HepG2 (cell line): Measurements from ENCODE around the gene RUVBL2. TPM values are rescaled to one million over a fixed set of nuclear protein-coding genes. Genes with fewer than 3 reads are reported as not detected.
A peak's percentile ranks its signal among the peaks of the same experiment; 100 is the strongest.

Experiments used
- BHLHE40 ChIP-seq: IDR thresholded peaks from 2 replicates; pipeline ENCODE4 v1.6.1; 2011; ENCODE audit warnings: low read length, improper control_type of control experiment
- CBFB ChIP-seq: sonication (generic); formaldehyde crosslinking; IDR thresholded peaks from 2 replicates; pipeline ENCODE4 v1.4.0; 2020; ENCODE audit warnings: missing genetic modification reagents
- GATA4 ChIP-seq: sonication (generic); IDR thresholded peaks from 2 replicates; pipeline ENCODE4 v1.6.1; 2016; ENCODE audit warnings: antibody characterized with exemption, low read depth, borderline replicate concordance
- KDM5B ChIP-seq: sonication (generic); formaldehyde crosslinking; IDR thresholded peaks from 2 replicates; pipeline ENCODE4 v1.4.0; 2020; ENCODE audit warnings: missing genetic modification reagents, mild to moderate bottlenecking, borderline replicate concordance
- KLF11 ChIP-seq: IDR thresholded peaks from 2 replicates; pipeline ENCODE4 v1.6.1; 2016; ENCODE audit warnings: missing compliant biosample characterization
- LCORL ChIP-seq, 2 experiments: fragments of 450-650 bp in 1 of 2; sonication (generic) in 1 of 2; formaldehyde crosslinking in 1 of 2; IDR thresholded peaks; 2 replicates each; pipeline versions ENCODE4 v1.5.0 to v1.6.1; 2017 to 2020; ENCODE audit warnings: antibody characterized with exemption in 1 of 2, missing genetic modification reagents in 1 of 2
- NR2F1 ChIP-seq, 2 experiments: fragments of 450-650 bp in 1 of 2; formaldehyde crosslinking in 1 of 2; IDR thresholded peaks; 2 replicates each; pipeline versions ENCODE4 v1.5.0 to v1.6.1; 2016 to 2020; ENCODE audit warnings: mild to moderate bottlenecking in 1 of 2, missing compliant biosample characterization in 1 of 2, missing genetic modification reagents in 1 of 2, moderate library complexity in 1 of 2
- RARG ChIP-seq: sonication (generic); formaldehyde crosslinking; IDR thresholded peaks from 2 replicates; pipeline ENCODE4 v1.4.0; 2020; ENCODE audit warnings: low read depth, mild to moderate bottlenecking, missing genetic modification reagents
- ZNF546 ChIP-seq: sonication (generic); formaldehyde crosslinking; conservative IDR thresholded peaks from 2 replicates; pipeline ENCODE4 v1.8.1; 2023; ENCODE audit warnings: mild to moderate bottlenecking, missing genetic modification reagents
- ZNF547 ChIP-seq: sonication (generic); formaldehyde crosslinking; IDR thresholded peaks from 2 replicates; pipeline ENCODE4 v1.5.1; 2020; ENCODE audit warnings: mild to moderate bottlenecking, missing genetic modification reagents
- ZNF556 ChIP-seq: sonication (generic); formaldehyde crosslinking; IDR thresholded peaks from 2 replicates; pipeline ENCODE4 v1.4.0; 2020; ENCODE audit warnings: mild to moderate bottlenecking, missing genetic modification reagents, borderline replicate concordance
- polyA plus RNA-seq, 8 experiments: library from polyadenylated mRNA; depleted of rRNA in 3 of 8; stranded (reverse) in 7 of 8; unstranded in 1 of 8; fragments of >200 nt; fragmentation: Illumina TruSeq in 4 of 8; extraction: Trizol in 4 of 8; gene quantifications; 2 replicates each; pipeline versions ENCODE4 v1.2.1 to v1.2.3, GENCODE V29; 2011 to 2016; ENCODE audit warnings: low read depth in 4 of 8, missing spikeins in 1 of 8, mixed read lengths in 1 of 8; ENCODE audit not compliant: insufficient read depth in 1 of 8
- total RNA-seq, 5 experiments: library from RNA; depleted of rRNA; stranded (reverse); fragments of >200 nt; fragmentation: Illumina TruSeq; extraction: Trizol; gene quantifications; 2 replicates each; pipeline ENCODE4 v1.2.3, GENCODE V29; 2016; ENCODE audit warnings: low read depth in 1 of 5
- TF ChIP-seq, protein P1 (sequence below): sonication (generic); formaldehyde crosslinking; IDR thresholded peaks from 2 replicates; pipeline ENCODE4 v1.9.0; 2021; ENCODE audit warnings: missing genetic modification reagents, borderline replicate concordance
- TF ChIP-seq, protein P2 (sequence below): fragments of 450-650 bp; IDR thresholded peaks from 2 replicates; pipeline ENCODE4 v1.6.1; 2017; ENCODE audit warnings: mild to moderate bottlenecking
- TF ChIP-seq, protein P3 (sequence below): IDR thresholded peaks from 2 replicates; pipeline ENCODE4 v1.6.1; 2016; ENCODE audit warnings: missing genetic modification reagents, missing compliant biosample characterization
- TF ChIP-seq, protein P4 (sequence below): sonication (generic); formaldehyde crosslinking; IDR thresholded peaks from 2 replicates; pipeline ENCODE4 v1.5.0; 2020; ENCODE audit warnings: missing genetic modification reagents, mild to moderate bottlenecking, borderline replicate concordance
- TF ChIP-seq, protein P5 (sequence below): sonication (generic); formaldehyde crosslinking; IDR thresholded peaks from 2 replicates; pipeline ENCODE4 v1.4.0; 2020; ENCODE audit warnings: mild to moderate bottlenecking, low read depth, missing genetic modification reagents

The RUVBL2 gene
- total and polyA plus RNA-seq, 2 of the 13 experiments (the other 11 are each of a cell fraction or from before 2014, with no cell fraction given), result 120 to 122 TPM

DNA sequence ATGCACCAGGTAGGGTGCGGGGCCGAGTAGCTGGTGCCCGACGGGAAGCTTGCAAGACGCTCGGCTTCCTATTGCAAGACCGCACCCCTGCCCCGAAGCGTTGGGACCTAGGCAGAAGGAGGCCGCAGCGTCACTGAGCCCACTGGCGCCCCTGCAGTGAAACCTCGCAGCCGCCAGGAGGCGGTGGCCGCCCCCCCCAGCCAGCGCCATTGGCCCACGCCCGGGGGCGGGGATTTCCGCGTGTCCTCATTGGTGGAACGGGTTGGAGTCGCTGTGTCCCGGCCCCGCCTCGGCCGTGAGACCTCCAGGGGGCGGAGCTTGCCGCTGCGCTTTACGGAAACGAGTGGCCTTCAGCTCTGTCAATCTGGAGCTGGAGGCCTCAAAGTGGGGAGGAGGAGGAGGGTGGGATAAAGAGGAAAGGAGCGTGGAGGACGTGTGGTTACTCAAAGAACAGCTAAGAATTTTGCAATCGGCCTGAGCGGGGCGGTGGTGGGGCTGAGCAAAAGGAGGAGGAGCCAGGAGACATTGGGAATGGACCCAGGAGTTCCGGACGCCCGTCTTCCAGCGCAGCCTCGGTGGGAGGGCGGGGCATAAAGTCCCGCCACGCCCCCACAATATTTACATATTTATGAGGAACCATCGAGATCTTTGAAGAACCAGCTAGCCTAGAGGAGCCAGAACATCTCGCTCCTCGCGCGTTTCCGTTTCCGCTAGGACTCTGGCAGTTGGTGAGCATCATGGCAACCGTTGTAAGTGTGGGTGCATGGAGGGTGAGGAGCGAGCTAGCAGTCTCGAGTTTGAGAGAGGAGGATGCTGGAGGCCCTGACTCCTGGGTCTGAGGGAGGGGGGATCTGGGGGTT, at the start of gene RUVBL2, which contains the start of gene GYS1 (continued):
- 0 out of 2 replicates have a peak, but pooled peaks have one; percentile 46 for TF ChIP-seq GATA4
- TF ChIP-seq CBFB (CRISPR knock-in tag), result no peak; the same call in 1 of the 2 replicates
- peak; percentile 98; the same call in 1 of the 2 replicates for TF ChIP-seq KLF11
- TF ChIP-seq NR2F1 (CRISPR knock-in tag; IDR thresholded peaks at IDR 0.05), result no peak
- TF ChIP-seq, protein P1, sequence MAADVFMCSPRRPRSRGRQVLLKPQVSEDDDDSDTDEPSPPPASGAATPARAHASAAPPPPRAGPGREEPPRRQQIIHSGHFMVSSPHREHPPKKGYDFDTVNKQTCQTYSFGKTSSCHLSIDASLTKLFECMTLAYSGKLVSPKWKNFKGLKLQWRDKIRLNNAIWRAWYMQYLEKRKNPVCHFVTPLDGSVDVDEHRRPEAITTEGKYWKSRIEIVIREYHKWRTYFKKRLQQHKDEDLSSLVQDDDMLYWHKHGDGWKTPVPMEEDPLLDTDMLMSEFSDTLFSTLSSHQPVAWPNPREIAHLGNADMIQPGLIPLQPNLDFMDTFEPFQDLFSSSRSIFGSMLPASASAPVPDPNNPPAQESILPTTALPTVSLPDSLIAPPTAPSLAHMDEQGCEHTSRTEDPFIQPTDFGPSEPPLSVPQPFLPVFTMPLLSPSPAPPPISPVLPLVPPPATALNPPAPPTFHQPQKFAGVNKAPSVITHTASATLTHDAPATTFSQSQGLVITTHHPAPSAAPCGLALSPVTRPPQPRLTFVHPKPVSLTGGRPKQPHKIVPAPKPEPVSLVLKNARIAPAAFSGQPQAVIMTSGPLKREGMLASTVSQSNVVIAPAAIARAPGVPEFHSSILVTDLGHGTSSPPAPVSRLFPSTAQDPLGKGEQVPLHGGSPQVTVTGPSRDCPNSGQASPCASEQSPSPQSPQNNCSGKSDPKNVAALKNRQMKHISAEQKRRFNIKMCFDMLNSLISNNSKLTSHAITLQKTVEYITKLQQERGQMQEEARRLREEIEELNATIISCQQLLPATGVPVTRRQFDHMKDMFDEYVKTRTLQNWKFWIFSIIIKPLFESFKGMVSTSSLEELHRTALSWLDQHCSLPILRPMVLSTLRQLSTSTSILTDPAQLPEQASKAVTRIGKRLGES (CRISPR knock-in tag), result no peak
- TF ChIP-seq, protein P2, sequence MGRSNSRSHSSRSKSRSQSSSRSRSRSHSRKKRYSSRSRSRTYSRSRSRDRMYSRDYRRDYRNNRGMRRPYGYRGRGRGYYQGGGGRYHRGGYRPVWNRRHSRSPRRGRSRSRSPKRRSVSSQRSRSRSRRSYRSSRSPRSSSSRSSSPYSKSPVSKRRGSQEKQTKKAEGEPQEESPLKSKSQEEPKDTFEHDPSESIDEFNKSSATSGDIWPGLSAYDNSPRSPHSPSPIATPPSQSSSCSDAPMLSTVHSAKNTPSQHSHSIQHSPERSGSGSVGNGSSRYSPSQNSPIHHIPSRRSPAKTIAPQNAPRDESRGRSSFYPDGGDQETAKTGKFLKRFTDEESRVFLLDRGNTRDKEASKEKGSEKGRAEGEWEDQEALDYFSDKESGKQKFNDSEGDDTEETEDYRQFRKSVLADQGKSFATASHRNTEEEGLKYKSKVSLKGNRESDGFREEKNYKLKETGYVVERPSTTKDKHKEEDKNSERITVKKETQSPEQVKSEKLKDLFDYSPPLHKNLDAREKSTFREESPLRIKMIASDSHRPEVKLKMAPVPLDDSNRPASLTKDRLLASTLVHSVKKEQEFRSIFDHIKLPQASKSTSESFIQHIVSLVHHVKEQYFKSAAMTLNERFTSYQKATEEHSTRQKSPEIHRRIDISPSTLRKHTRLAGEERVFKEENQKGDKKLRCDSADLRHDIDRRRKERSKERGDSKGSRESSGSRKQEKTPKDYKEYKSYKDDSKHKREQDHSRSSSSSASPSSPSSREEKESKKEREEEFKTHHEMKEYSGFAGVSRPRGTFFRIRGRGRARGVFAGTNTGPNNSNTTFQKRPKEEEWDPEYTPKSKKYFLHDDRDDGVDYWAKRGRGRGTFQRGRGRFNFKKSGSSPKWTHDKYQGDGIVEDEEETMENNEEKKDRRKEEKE, result no peak
- peak; percentile 27; the same call in 1 of the 2 replicates for TF ChIP-seq ZNF547 (CRISPR knock-in tag)
- TF ChIP-seq, protein P3, sequence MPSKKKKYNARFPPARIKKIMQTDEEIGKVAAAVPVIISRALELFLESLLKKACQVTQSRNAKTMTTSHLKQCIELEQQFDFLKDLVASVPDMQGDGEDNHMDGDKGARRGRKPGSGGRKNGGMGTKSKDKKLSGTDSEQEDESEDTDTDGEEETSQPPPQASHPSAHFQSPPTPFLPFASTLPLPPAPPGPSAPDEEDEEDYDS (CRISPR knock-in tag), result peak; percentile 91
- no peak for TF ChIP-seq BHLHE40
- TF ChIP-seq, protein P4, sequence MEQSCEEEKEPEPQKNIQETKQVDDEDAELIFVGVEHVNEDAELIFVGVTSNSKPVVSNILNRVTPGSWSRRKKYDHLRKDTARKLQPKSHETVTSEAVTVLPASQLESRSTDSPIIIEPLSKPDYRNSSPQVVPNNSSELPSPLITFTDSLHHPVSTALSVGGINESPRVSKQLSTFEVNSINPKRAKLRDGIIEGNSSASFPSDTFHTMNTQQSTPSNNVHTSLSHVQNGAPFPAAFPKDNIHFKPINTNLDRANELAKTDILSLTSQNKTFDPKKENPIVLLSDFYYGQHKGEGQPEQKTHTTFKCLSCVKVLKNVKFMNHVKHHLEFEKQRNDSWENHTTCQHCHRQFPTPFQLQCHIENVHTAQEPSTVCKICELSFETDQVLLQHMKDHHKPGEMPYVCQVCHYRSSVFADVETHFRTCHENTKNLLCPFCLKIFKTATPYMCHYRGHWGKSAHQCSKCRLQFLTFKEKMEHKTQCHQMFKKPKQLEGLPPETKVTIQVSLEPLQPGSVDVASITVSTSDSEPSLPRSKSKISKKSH (CRISPR knock-in tag), result no peak; the same call in 1 of the 2 replicates
- no peak for TF ChIP-seq LCORL (IDR thresholded peaks at IDR 0.05)
- TF ChIP-seq LCORL (CRISPR knock-in tag; IDR thresholded peaks at IDR 0.05), result peak; percentile 37; the same call in 1 of the 2 replicates
- TF ChIP-seq RARG (CRISPR knock-in tag), result no peak
- TF ChIP-seq, protein P5, sequence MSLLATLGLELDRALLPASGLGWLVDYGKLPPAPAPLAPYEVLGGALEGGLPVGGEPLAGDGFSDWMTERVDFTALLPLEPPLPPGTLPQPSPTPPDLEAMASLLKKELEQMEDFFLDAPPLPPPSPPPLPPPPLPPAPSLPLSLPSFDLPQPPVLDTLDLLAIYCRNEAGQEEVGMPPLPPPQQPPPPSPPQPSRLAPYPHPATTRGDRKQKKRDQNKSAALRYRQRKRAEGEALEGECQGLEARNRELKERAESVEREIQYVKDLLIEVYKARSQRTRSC (CRISPR knock-in tag), result 0 out of 2 replicates have a peak, but pooled peaks have one; percentile 9
- TF ChIP-seq KDM5B (CRISPR knock-in tag), result no peak; the same call in 1 of the 2 replicates
- no peak for TF ChIP-seq ZNF556 (CRISPR knock-in tag)
- TF ChIP-seq ZNF546, result 0 out of 2 replicates have a peak, but pooled peaks have one; percentile 45
